Ishikawa (cell line): ENCODE results near the gene TBX15.

Source experiments
- CEBPB ChIP-seq: IDR thresholded peaks from 2 replicates; pipeline ENCODE4 v1.6.1; 2012
- CREB1 ChIP-seq: IDR thresholded peaks from 2 replicates; pipeline ENCODE4 v1.6.1; 2012; ENCODE audit warnings: low read depth
- EGR1 ChIP-seq: IDR thresholded peaks from 2 replicates; pipeline ENCODE4 v1.6.1; 2012
- EP300 ChIP-seq: IDR thresholded peaks from 2 replicates; pipeline ENCODE4 v1.6.1; 2012; ENCODE audit warnings: borderline replicate concordance
- FOXM1 ChIP-seq: IDR thresholded peaks from 2 replicates; pipeline ENCODE4 v1.6.1; 2012; ENCODE audit warnings: low read depth, borderline replicate concordance
- NFIC ChIP-seq: IDR thresholded peaks from 2 replicates; pipeline ENCODE4 v1.6.1; 2012
- RAD21 ChIP-seq: IDR thresholded peaks from 2 replicates; pipeline ENCODE4 v1.6.1; 2012; ENCODE audit warnings: low read depth
- TAF1 ChIP-seq: IDR thresholded peaks from 2 replicates; pipeline ENCODE4 v1.6.1; 2012; ENCODE audit warnings: low read depth, mild to moderate bottlenecking
- TCF12 ChIP-seq: IDR thresholded peaks from 2 replicates; pipeline ENCODE4 v1.6.1; 2012; ENCODE audit warnings: low read depth
- TEAD4 ChIP-seq: IDR thresholded peaks from 2 replicates; pipeline ENCODE4 v1.6.1; 2012
- YY1 ChIP-seq: IDR thresholded peaks from 2 replicates; pipeline ENCODE4 v1.6.1; 2012; ENCODE audit warnings: low read depth
- ZBTB7A ChIP-seq: IDR thresholded peaks from 2 replicates; pipeline ENCODE4 v1.6.1; 2012; ENCODE audit warnings: low read depth
- TF ChIP-seq, protein P1 (sequence below): IDR thresholded peaks from 2 replicates; pipeline ENCODE4 v1.6.1; 2012
- TF ChIP-seq, protein P2 (sequence below): IDR thresholded peaks from 2 replicates; pipeline ENCODE4 v1.6.1; 2012; ENCODE audit warnings: low read depth, mild to moderate bottlenecking
- TF ChIP-seq, protein P3 (sequence below): IDR thresholded peaks from 2 replicates; pipeline ENCODE4 v1.6.1; 2012

Gene TBX15

DNA sequence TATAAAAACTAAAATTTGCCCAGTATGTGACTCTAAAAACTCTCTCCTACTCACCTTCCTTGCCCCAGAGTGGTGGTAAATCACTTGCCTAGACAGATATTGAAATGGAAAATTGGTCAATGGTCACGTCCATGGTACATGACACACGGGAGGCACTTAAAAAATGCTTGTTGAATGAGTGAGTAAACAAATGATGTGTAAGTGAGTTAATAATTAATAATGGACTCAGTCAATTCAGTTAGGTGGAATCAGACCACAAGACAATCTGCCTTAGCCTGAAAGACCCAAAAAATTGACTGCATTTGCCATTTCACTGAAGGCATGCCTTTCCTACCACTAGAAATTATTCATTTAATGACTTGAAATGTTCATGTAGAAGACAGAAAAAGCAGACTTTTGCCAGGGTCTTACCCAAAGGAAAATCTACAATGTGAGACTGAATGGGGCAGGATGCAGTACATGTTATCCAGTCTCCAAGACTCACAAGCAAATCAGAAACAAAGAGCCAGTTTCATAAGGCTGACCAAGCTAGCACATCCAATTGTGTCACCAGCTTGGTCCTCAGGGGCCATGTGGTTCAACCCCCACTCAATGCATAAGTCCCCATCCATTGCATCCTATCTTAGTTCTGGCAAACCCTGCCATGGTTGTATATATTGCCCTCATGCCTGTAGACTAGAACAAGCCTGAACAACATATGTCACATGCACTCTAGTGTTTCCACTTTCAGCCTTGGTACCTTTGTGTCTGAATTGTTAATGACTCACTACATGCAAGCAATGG lies 73.6 kb downstream of the TBX15 start:
- TF ChIP-seq ZBTB7A, result no peak
- TF ChIP-seq, protein P1, sequence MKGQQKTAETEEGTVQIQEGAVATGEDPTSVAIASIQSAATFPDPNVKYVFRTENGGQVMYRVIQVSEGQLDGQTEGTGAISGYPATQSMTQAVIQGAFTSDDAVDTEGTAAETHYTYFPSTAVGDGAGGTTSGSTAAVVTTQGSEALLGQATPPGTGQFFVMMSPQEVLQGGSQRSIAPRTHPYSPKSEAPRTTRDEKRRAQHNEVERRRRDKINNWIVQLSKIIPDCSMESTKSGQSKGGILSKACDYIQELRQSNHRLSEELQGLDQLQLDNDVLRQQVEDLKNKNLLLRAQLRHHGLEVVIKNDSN, result no peak
- no peak for TF ChIP-seq TEAD4
- TF ChIP-seq RAD21, result no peak
- TF ChIP-seq YY1, result no peak
- TF ChIP-seq TAF1, result no peak
- TF ChIP-seq CEBPB, result no peak
- no peak for TF ChIP-seq CREB1

DNA sequence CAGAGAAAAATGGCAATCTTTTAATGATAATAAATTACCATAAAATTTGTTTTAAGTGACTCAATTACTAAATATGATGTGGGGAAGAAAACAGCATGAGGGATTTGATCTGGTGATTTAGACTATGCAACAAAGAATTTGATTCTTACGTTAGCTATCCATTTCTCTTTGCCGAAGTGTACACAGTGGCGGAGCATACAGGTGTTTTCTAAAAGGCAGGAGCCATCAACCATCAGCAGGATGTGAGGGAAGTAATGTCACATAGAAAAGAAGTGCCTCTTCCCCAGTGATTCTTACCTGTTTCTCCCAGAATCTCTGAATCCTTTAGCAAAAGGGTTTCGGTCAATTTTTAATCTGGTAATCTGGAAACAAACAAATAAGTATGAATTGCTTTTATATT lies 74.3 kb downstream of the TBX15 start:
- TF ChIP-seq, protein P2, sequence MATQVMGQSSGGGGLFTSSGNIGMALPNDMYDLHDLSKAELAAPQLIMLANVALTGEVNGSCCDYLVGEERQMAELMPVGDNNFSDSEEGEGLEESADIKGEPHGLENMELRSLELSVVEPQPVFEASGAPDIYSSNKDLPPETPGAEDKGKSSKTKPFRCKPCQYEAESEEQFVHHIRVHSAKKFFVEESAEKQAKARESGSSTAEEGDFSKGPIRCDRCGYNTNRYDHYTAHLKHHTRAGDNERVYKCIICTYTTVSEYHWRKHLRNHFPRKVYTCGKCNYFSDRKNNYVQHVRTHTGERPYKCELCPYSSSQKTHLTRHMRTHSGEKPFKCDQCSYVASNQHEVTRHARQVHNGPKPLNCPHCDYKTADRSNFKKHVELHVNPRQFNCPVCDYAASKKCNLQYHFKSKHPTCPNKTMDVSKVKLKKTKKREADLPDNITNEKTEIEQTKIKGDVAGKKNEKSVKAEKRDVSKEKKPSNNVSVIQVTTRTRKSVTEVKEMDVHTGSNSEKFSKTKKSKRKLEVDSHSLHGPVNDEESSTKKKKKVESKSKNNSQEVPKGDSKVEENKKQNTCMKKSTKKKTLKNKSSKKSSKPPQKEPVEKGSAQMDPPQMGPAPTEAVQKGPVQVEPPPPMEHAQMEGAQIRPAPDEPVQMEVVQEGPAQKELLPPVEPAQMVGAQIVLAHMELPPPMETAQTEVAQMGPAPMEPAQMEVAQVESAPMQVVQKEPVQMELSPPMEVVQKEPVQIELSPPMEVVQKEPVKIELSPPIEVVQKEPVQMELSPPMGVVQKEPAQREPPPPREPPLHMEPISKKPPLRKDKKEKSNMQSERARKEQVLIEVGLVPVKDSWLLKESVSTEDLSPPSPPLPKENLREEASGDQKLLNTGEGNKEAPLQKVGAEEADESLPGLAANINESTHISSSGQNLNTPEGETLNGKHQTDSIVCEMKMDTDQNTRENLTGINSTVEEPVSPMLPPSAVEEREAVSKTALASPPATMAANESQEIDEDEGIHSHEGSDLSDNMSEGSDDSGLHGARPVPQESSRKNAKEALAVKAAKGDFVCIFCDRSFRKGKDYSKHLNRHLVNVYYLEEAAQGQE, result no peak
- no peak for TF ChIP-seq EP300
- no peak for TF ChIP-seq TCF12
- TF ChIP-seq CEBPB, result no peak
- no peak for TF ChIP-seq NFIC
- TF ChIP-seq CREB1, result no peak
- no peak for TF ChIP-seq YY1
- no peak for TF ChIP-seq RAD21
- TF ChIP-seq, protein P3, sequence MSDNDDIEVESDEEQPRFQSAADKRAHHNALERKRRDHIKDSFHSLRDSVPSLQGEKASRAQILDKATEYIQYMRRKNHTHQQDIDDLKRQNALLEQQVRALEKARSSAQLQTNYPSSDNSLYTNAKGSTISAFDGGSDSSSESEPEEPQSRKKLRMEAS, result no peak
- TF ChIP-seq EGR1, result no peak
- no peak for TF ChIP-seq ZBTB7A
- TF ChIP-seq, protein P1, result no peak
- no peak for TF ChIP-seq FOXM1

DNA sequence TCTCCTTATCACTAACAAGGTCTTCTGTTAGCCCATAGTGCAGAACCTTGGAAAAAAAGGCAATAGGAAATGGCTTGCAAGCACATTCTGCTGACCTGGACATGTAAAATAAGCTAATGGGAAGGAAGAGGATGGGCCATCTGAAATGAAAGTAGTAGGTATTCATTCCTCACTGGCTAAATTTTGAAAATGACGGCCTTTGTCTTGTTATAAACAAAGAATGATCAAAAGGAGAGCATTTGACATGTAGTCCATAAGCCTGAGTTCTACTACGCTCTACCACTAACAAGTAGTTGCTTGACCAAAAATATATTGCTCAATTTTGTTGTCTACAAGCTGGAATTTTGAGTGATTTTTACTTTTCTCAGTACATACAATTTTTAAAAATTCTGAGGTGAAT lies 75.6 kb downstream of the TBX15 start:
- no peak for TF ChIP-seq EGR1
- TF ChIP-seq TEAD4, result no peak
- TF ChIP-seq FOXM1, result no peak
- no peak for TF ChIP-seq RAD21
- no peak for TF ChIP-seq YY1
- TF ChIP-seq CREB1, result no peak
- TF ChIP-seq TCF12, result no peak
- no peak for TF ChIP-seq EP300
- TF ChIP-seq, protein P1, result no peak
- TF ChIP-seq TAF1, result no peak
- TF ChIP-seq, protein P3, result no peak
- no peak for TF ChIP-seq NFIC
- TF ChIP-seq ZBTB7A, result no peak
- TF ChIP-seq, protein P2, result no peak
- no peak for TF ChIP-seq CEBPB

- TF ChIP-seq, protein P2, result no peak
- no peak for TF ChIP-seq FOXM1
- TF ChIP-seq, protein P1, result no peak
- no peak for TF ChIP-seq EP300
- no peak for TF ChIP-seq EGR1
- no peak for TF ChIP-seq CEBPB
Observed at GRCh38 chr1:118911571-118911970, 76.6 kb downstream of the TBX15 start.
